ENCODE data around the gene NAALADL2.

DNA sequence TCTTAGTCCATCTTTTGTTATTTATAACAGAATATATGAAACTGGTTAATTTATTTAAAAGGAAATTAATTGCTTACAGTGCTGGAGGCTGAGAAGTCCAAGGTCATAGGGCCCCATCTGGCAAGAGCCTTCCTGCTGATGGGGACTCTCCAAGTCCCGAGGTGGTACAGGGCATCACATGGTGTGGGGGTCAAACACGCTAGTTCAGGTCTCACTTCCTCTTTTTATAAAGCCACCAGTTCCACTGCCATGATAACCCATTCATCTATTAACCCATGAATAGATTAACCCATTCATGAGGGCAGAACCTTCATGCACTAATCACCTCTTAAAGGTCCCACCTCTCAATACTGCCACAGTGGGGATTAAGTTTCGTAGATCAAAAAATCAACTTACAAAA, 659.3 kb downstream of the NAALADL2 start:
- TF ChIP-seq EZH2 (conservative IDR thresholded peaks at IDR 0.05; ENCODE audit: low read depth, low read length) (no peak), ATF1 (CRISPR knock-in tag; IDR thresholded peaks at IDR 0.05) (no peak), MTA3 (CRISPR knock-in tag; IDR thresholded peaks at IDR 0.05) (no peak)
- TF ChIP-seq, protein P1, sequence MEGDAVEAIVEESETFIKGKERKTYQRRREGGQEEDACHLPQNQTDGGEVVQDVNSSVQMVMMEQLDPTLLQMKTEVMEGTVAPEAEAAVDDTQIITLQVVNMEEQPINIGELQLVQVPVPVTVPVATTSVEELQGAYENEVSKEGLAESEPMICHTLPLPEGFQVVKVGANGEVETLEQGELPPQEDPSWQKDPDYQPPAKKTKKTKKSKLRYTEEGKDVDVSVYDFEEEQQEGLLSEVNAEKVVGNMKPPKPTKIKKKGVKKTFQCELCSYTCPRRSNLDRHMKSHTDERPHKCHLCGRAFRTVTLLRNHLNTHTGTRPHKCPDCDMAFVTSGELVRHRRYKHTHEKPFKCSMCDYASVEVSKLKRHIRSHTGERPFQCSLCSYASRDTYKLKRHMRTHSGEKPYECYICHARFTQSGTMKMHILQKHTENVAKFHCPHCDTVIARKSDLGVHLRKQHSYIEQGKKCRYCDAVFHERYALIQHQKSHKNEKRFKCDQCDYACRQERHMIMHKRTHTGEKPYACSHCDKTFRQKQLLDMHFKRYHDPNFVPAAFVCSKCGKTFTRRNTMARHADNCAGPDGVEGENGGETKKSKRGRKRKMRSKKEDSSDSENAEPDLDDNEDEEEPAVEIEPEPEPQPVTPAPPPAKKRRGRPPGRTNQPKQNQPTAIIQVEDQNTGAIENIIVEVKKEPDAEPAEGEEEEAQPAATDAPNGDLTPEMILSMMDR (CRISPR knock-in tag; IDR thresholded peaks at IDR 0.05): no peak
